Endodermal cell (in vitro differentiated cells): ENCODE data around the gene DGKQ. TPM values are rescaled to one million over a fixed set of nuclear protein-coding genes. Genes with fewer than 3 reads are reported as not detected.

ENCODE experiments used
- DNase-seq: peaks from one replicate; pipeline ENCODE4 v3.0.0-alpha.2; 2017
- H3K27ac ChIP-seq: 2 replicates; pipeline ENCODE4 v1.5.1; 2013; ENCODE audit warnings: mild to moderate bottlenecking, low read depth, low read length, moderate library complexity
- H3K27me3 ChIP-seq: 2 replicates; pipeline ENCODE4 v1.6.1; 2013; ENCODE audit warnings: mild to moderate bottlenecking, low read length, moderate library complexity; ENCODE audit not compliant: insufficient read depth, control insufficient read depth, poor library complexity, severe bottlenecking
- H3K36me3 ChIP-seq: 2 replicates; pipeline ENCODE4 v1.7.0; 2013; ENCODE audit warnings: mild to moderate bottlenecking, low read length, moderate library complexity; ENCODE audit not compliant: control insufficient read depth, insufficient read depth
- H3K4me1 ChIP-seq: one replicate; pipeline ENCODE4 v1.7.0; 2013; ENCODE audit warnings: low read length; ENCODE audit not compliant: control insufficient read depth, insufficient read depth
- H3K4me3 ChIP-seq: 2 replicates; pipeline ENCODE4 v1.5.1; 2013; ENCODE audit warnings: mild to moderate bottlenecking, low read length, moderate library complexity
- H3K9ac ChIP-seq: 2 replicates; pipeline ENCODE4 v1.6.1; 2013; ENCODE audit warnings: mild to moderate bottlenecking, low read length, moderate library complexity; ENCODE audit not compliant: poor library complexity, severe bottlenecking; ENCODE audit errors: extremely low read depth
- H3K9me3 ChIP-seq: 2 replicates; pipeline ENCODE4 v1.6.1; 2013; ENCODE audit warnings: mild to moderate bottlenecking, low read length, moderate library complexity; ENCODE audit not compliant: control insufficient read depth
- H3K27ac Mint-ChIP-seq: 2 replicates; pipeline ENCODE4 v1.8.0; 2020; ENCODE audit warnings: mixed read lengths
- H3K27me3 Mint-ChIP-seq: 2 replicates; pipeline ENCODE4 v1.8.0; 2021; ENCODE audit warnings: mild to moderate bottlenecking, mixed read lengths; ENCODE audit not compliant: insufficient read depth
- H3K36me3 Mint-ChIP-seq: 2 replicates; pipeline ENCODE4 v1.8.0; 2020; ENCODE audit warnings: low read depth, mixed read lengths
- H3K4me1 Mint-ChIP-seq: 2 replicates; pipeline ENCODE4 v1.8.0; 2020; ENCODE audit warnings: mixed read lengths
- H3K4me3 Mint-ChIP-seq: 2 replicates; pipeline ENCODE4 v1.8.0; 2020; ENCODE audit warnings: mild to moderate bottlenecking, moderate library complexity, mixed read lengths
- H3K9me3 Mint-ChIP-seq: 2 replicates; pipeline ENCODE4 v1.8.0; 2020; ENCODE audit warnings: mild to moderate bottlenecking, mixed read lengths
- WGBS, 2 experiments: methylation state at CpG; one replicate each; pipeline versions ENCODE4 v1.1.5 to v1.1.7; 2013; ENCODE audit warnings: missing lambda C conversion rate in 2 of 2, mixed read lengths in 1 of 2; ENCODE audit not compliant: insufficient coverage in 1 of 2, insufficient read length in 1 of 2; 5-methylcytosine and 5-hydroxymethylcytosine counted together
- total RNA-seq, 2 donors: library from RNA; stranded (reverse); fragmentation: NEBNext Ultra II Directional in 1 of 2; extraction: Animal tissue kit (Norgen Biotek cat#: 25700) in 1 of 2; gene quantifications; 2 replicates in 1 of 2; 3 replicates in 1 of 2; pipeline ENCODE4 v1.2.1, GENCODE V29; 2021
- TF ChIP-seq, protein P1 (sequence below): fragments of 200-600 bp; sonication (generic); conservative IDR thresholded peaks from 2 replicates; pipeline ENCODE4 v1.5.0; 2021; ENCODE audit warnings: antibody characterized with exemption, mild to moderate bottlenecking

DGKQ gene
- total RNA-seq, 2 donors from 2014 or later = 26.3 to 31.1 TPM

DNA sequence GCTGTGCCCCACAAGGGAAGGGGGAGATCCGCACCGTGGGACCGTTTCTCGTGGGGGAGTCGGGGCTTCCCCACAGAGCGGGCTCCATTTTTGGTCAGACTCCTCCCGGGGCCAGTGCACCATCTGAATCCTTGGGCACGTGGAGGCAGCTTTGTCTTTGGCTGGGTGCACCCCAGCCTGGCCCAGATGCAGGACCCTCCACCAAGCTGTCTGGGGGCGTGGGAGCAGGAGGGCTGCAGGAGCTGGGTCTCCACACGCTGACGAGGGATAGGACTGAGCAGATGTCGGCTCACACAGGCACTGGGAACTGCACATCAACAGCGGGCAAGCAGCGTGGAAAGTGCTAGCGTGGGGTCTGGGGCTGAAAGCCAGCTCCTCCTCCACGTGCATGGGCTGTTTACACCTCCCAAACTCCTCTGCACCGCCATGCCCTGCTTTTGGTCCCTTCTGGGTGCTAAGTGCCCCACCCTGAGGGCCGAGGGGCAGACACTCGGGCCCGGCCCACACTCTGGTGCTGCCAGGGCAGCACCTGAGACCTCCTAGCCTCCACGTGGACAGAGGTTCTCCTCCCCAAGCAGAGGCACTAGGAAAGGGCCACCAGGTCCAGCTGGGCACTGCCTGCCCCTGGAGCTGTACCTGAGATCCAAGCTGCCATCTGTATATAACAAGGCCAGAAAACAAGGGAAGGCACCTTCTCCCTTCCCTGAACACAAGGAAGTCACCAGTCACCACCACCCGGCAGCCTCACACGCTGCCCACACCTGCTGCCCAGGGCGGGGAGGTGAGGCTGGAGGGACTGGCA lies 13.8 kb downstream of the DGKQ start:
- no peak overlapping the region for H3K4me3 ChIP-seq
- no peaks in the 10 kb centered on the region for H3K27me3 Mint-ChIP-seq
- H3K9ac ChIP-seq = no peak overlapping the region
- TF ChIP-seq, protein P1, sequence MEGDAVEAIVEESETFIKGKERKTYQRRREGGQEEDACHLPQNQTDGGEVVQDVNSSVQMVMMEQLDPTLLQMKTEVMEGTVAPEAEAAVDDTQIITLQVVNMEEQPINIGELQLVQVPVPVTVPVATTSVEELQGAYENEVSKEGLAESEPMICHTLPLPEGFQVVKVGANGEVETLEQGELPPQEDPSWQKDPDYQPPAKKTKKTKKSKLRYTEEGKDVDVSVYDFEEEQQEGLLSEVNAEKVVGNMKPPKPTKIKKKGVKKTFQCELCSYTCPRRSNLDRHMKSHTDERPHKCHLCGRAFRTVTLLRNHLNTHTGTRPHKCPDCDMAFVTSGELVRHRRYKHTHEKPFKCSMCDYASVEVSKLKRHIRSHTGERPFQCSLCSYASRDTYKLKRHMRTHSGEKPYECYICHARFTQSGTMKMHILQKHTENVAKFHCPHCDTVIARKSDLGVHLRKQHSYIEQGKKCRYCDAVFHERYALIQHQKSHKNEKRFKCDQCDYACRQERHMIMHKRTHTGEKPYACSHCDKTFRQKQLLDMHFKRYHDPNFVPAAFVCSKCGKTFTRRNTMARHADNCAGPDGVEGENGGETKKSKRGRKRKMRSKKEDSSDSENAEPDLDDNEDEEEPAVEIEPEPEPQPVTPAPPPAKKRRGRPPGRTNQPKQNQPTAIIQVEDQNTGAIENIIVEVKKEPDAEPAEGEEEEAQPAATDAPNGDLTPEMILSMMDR = no peak
- H3K4me1 Mint-ChIP-seq = no peaks in the 10 kb centered on the region
- 85 to 93% methylated on average over 14 to 24 of the region's 24 CpGs for WGBS, 2 experiments
- no peaks in the 10 kb centered on the region for H3K9me3 Mint-ChIP-seq
- H3K27ac ChIP-seq = no peak overlapping the region
- no peaks in the 10 kb centered on the region for H3K4me1 ChIP-seq
- no peaks in the 10 kb centered on the region for H3K27me3 ChIP-seq
- no peak for DNase-seq
- H3K9me3 ChIP-seq = no peaks in the 10 kb centered on the region
- peaks cover 15% of the 10 kb centered on the region for H3K36me3 Mint-ChIP-seq
- H3K4me3 Mint-ChIP-seq = no peak overlapping the region
- H3K36me3 ChIP-seq = no peaks in the 10 kb centered on the region
- no peak overlapping the region for H3K27ac Mint-ChIP-seq

DNA sequence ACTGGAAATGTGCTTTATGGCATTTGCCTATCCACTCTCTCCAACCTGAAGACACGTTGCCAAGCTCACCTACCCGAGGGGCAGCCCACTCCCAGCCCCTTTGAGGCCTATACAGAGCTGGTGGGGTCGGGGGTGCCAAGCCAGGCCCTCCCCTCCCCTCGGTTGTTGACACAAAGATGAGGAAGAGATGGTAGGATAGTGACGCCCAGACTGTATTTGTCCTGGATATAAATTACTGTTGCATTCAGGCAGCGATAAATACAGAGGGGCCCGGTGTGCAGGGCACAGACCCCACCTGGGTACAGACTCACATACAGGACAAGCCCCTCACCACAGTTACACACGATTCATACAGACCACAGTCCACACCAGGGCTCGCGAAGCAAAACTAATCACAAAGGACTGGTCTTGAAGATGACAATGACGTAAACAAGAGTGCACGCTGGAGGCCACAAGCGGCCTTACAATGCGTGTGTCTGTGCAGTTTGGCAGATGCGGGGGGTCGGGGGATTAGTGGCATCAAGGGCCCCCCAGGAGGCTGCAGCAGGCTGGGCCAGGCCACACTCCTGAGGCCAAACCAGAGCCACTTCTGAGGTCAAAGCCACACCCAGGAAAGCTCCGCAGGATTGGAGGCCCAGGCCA lies 14.6 kb downstream of the DGKQ start:
- Histone ChIP-seq H3K27ac (no peak overlapping the region), H3K27me3 (no peaks in the 10 kb centered on the region), H3K9me3 (no peaks in the 10 kb centered on the region), H3K9ac (no peak overlapping the region), H3K36me3 (no peaks in the 10 kb centered on the region), H3K4me3 (no peak overlapping the region), H3K4me1 (no peaks in the 10 kb centered on the region)
- TF ChIP-seq, protein P1 = no peak
- no peak for DNase-seq
- Mint-ChIP-seq H3K9me3 (no peaks in the 10 kb centered on the region), H3K4me3 (no peak overlapping the region), H3K27ac (no peak overlapping the region), H3K36me3 (peaks cover 20% of the 10 kb centered on the region), H3K4me1 (no peaks in the 10 kb centered on the region), H3K27me3 (no peaks in the 10 kb centered on the region)
- 92 to 93% methylated on average over 10 to 17 of the region's 17 CpGs for WGBS, 2 experiments

DNA sequence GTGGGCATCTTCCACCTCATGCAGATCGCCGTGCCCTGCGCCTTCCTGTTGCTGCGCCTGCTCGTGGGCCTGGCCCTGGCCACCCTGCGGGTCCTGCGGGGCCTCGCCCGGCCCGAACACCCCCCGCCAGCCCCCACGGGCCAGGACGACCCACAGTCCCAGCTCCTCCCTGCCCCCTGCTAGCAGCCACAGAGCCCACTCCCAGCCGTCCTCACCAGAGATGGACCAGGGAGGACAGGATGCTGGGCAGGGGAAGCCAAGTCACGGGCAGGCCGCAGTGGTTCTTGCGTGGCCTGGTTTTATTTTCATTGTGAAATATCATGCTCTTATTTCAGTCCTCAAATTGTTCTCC lies 15.1 kb downstream of the DGKQ start:
- Histone ChIP-seq H3K4me1 (no peaks in the 10 kb centered on the region), H3K36me3 (no peaks in the 10 kb centered on the region), H3K27me3 (no peaks in the 10 kb centered on the region), H3K27ac (no peak overlapping the region), H3K4me3 (no peak overlapping the region), H3K9ac (no peak overlapping the region), H3K9me3 (no peaks in the 10 kb centered on the region)
- TF ChIP-seq, protein P1 = no peak
- Mint-ChIP-seq H3K4me1 (no peaks in the 10 kb centered on the region), H3K4me3 (no peak overlapping the region), H3K27ac (no peak overlapping the region), H3K27me3 (no peaks in the 10 kb centered on the region), H3K36me3 (peaks cover 20% of the 10 kb centered on the region), H3K9me3 (no peaks in the 10 kb centered on the region)
- WGBS, 2 experiments = 92 to 94% methylated on average over 16 to 17 of the region's 17 CpGs
- no peak for DNase-seq
